ENCODE results near the gene CSNK1G2.

- no peak for TF ChIP-seq EZH2phosphoT487 (IDR thresholded peaks at IDR 0.05; ENCODE audit: low read length)
- no peak for TF ChIP-seq CTCF (IDR thresholded peaks at IDR 0.05; ENCODE audit: low read length)
- TF ChIP-seq EZH2 (optimal IDR thresholded peaks at IDR 0.05; ENCODE audit: low read depth, low read length): no peak
These were observed 15.1 kb downstream of the CSNK1G2 start for GRCh38 chr19:1956122-1956494.

Data from MM.1S (cell line).